ENCODE results near the gene NR2F6.
"Not testable (repeated sequence)": the region's sequence is repeated elsewhere in the genome, so short reads cannot be mapped to it uniquely, and the experiment has no call there.

The NR2F6 gene

DNA sequence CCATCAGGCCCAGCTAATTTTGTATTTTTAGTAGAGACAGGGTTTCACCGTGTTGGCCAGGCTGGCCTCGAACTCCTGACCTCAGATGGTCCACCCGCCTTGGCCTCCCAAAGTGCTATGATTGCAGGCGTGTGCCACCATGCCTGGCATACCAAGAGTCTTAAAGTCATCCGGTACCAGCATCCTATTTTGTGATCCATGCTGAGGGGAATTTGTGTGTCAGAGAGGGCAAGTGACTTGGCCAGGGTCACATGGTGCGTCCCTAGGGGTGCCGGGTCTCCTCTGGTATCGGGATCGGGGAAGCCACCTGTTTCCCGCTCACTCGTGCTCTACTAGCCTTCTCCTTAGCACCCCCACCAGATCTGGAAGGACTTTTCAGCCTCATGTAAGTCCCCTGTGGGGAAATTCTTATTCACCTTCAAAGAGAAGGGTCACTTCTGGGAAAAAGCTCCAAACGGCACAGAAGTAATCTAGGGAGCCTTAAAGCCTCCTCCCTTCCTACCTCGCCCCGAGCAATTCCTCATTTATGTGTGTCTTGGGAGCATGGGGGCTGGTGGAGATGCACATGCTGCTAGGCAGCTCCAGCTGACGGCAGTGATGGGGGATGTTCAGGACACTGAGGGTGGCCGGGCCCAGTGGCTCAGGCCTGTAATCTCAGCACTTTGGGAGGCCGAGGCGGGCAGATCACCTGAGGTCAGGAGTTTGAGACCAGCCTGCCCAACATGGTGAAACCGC lies 29.9 kb upstream of the NR2F6 start:
- Mint-ChIP-seq H3K27ac (no peak overlapping the region), H3K4me1 (ENCODE audit: low read depth) (no peaks in the 10 kb centered on the region), H3K9me3 (no peaks in the 10 kb centered on the region), H3K4me3 (no peak overlapping the region), H3K27me3 (no peaks in the 10 kb centered on the region), H3K36me3 (ENCODE audit: low read depth) (peaks cover 82% of the 10 kb centered on the region)
- intact Hi-C loops (cut with micrococcal nuclease): no loop called here

DNA sequence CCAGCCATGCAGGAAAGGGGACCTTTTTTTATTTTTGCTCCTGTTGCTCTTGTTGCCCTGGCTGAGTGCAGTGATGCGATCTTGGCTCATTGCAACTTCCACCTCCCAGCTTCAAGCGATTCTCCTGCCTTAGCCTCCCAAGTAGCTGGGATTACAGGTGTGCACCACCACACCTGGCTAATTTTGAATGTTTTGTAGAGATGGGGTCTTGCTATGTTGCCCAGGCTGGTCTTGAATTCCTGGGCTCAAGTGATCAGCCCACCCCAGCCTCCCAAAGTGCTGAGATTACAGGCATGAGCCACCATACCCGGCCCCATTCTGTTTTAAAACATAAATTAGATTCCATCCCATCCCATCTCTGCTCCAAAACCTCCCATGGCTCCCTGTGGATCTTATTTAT lies 29.2 kb upstream of the NR2F6 start:
- H3K36me3 Mint-ChIP-seq (ENCODE audit: low read depth): peaks cover 89% of the 10 kb centered on the region
- H3K4me3 Mint-ChIP-seq; H3K27me3 Mint-ChIP-seq; H3K9me3 Mint-ChIP-seq; intact Hi-C loops (cut with micrococcal nuclease); H3K27ac Mint-ChIP-seq; H3K4me1 Mint-ChIP-seq (ENCODE audit: low read depth): not testable (repeated sequence)

DNA sequence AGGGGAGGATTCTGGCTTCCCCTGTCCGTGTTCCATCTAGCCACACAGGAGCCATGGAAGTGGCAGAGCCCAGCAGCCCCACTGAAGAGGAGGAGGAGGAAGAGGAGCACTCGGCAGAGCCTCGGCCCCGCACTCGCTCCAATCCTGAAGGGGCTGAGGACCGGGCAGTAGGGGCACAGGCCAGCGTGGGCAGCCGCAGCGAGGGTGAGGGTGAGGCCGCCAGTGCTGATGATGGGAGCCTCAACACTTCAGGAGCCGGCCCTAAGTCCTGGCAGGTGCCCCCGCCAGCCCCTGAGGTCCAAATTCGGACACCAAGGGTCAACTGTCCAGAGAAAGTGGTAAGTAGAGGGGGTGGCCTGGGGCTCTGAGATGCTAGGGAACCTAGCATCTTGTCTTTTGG lies 23.0 kb upstream of the NR2F6 start:
- H3K36me3 Mint-ChIP-seq (ENCODE audit: low read depth): peaks cover 51% of the 10 kb centered on the region
- no peaks in the 10 kb centered on the region for H3K9me3 Mint-ChIP-seq
- intact Hi-C loops (cut with micrococcal nuclease): no loop called here
- H3K4me3 Mint-ChIP-seq: peak overlapping the region; percentile 80
- H3K27ac Mint-ChIP-seq: no peak overlapping the region
- H3K4me1 Mint-ChIP-seq (ENCODE audit: low read depth): peaks cover 21% of the 10 kb centered on the region
- no peaks in the 10 kb centered on the region for H3K27me3 Mint-ChIP-seq

DNA sequence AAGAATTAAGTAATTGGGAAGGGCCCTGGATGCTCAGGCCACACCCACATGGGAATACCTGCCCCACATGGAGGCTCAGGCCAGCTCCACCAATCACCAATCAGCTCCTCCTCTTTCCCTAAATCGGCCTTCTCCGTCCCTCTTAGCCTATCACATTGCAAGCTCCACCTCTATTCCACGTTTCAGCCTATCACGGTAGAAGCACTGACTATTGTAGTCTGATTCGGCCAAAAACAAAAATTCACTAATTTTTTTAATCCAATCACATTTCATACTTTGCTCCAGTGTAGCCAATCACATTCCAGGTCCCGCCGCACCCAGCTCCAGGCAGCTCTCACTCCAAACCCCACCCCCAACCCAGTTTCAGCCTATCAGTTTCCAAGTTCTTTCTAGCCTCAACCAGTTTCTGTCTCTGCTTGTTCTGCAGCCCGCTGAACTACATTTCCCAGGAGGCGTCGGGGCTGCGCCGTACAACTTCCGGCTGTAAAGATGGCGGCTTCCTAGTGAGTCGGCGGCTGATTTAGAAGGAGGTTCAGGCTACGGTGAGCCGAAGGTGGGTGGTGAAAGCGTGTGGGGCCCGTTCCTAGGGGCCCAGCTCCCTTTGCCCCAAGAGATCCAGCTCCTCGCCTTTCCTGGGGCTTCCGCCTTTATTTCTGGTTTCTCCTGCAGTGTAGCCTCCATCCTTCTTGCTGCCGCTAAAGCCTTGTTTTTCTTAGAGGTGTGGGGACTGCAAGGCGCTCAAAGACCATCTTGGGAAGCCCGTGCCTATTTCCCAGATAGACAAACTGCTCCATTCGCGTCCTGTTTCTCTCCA lies 21.5 kb upstream of the NR2F6 start, which contains the start of gene BABAM1:
BABAM1 (plus strand) TSS at position 469 of the 814 bp plus-strand sequence. CDS start 1,364 bp downstream, outside the sequence.
- Mint-ChIP-seq H3K4me3 (peak within 1 kb of the TSS; percentile 80), H3K9me3 (no peaks in the 10 kb centered on the region), H3K27ac (peak within 1 kb of the TSS; percentile 84), H3K27me3 (peaks cover 5% of the 10 kb centered on the region), H3K36me3 (ENCODE audit: low read depth) (peaks cover 39% of the 10 kb centered on the region), H3K4me1 (ENCODE audit: low read depth) (peaks cover 21% of the 10 kb centered on the region)
- intact Hi-C loops (cut with micrococcal nuclease): loop anchor here (1.0 to 2.0 kb wide), 2 partner anchors 38 to 52 kb away; partner anchors contain the start of genes MRPL34 and USE1

DNA sequence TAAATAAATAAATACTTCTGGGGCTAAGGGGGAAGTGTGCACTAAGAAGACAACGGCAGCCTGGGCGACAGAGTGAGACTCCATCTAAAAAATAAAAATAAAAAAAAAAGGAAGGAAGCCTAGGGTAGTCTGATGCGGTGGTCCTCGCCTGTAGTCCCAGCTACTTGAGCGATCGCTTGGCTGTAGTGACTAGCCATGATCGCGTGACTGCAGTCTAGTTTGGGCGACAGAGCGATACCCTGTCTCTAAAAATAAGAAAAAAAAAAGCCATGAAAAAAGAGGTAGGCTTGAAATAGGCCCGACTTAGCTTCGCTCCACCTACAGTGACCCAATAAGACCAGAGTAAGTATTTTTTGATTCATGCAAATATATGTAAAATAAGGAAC lies 20.9 kb upstream of the NR2F6 start:
- peaks cover 5% of the 10 kb centered on the region for H3K27me3 Mint-ChIP-seq
- peak overlapping the region; percentile 84 for H3K27ac Mint-ChIP-seq
- H3K36me3 Mint-ChIP-seq (ENCODE audit: low read depth): peaks cover 33% of the 10 kb centered on the region
- intact Hi-C loops (cut with micrococcal nuclease): loop anchor here (2.0 kb wide), 1 partner anchor 52 kb away; the partner anchor contains the start of gene USE1
- H3K4me3 Mint-ChIP-seq: peak overlapping the region; percentile 80
- H3K9me3 Mint-ChIP-seq: no peaks in the 10 kb centered on the region
- peaks cover 21% of the 10 kb centered on the region for H3K4me1 Mint-ChIP-seq (ENCODE audit: low read depth)

- H3K4me1 Mint-ChIP-seq (ENCODE audit: low read depth): peaks cover 22% of the 10 kb centered on the region
- H3K36me3 Mint-ChIP-seq (ENCODE audit: low read depth): peaks cover 28% of the 10 kb centered on the region
- intact Hi-C loops (cut with micrococcal nuclease): loop anchor here (2.0 kb wide), 1 partner anchor 51 kb away; the partner anchor contains the start of gene USE1
- H3K4me3 Mint-ChIP-seq: no peak overlapping the region
- peaks cover 5% of the 10 kb centered on the region for H3K27me3 Mint-ChIP-seq
- peak overlapping the region; percentile 84 for H3K27ac Mint-ChIP-seq
- no peaks in the 10 kb centered on the region for H3K9me3 Mint-ChIP-seq
These were observed 20.3 kb upstream of the NR2F6 start for GRCh38 chr19:17266026-17266425.

- H3K27ac Mint-ChIP-seq: no peak within 1 kb of the TSS
- H3K9me3 Mint-ChIP-seq: no peaks in the 10 kb centered on the region
- peaks cover 8% of the 10 kb centered on the region for H3K27me3 Mint-ChIP-seq
- intact Hi-C loops (cut with micrococcal nuclease): no loop called here
- H3K36me3 Mint-ChIP-seq (ENCODE audit: low read depth): peaks cover 13% of the 10 kb centered on the region
- H3K4me1 Mint-ChIP-seq (ENCODE audit: low read depth): peaks cover 28% of the 10 kb centered on the region
- H3K4me3 Mint-ChIP-seq: no peak within 1 kb of the TSS
These were observed 18.9 kb upstream of the NR2F6 start, which contains the start of gene USHBP1 for GRCh38 chr19:17264641-17264979. USHBP1 (minus strand) TSS chr19:17264745; CDS start chr19:17264299, 446 bp downstream.

DNA sequence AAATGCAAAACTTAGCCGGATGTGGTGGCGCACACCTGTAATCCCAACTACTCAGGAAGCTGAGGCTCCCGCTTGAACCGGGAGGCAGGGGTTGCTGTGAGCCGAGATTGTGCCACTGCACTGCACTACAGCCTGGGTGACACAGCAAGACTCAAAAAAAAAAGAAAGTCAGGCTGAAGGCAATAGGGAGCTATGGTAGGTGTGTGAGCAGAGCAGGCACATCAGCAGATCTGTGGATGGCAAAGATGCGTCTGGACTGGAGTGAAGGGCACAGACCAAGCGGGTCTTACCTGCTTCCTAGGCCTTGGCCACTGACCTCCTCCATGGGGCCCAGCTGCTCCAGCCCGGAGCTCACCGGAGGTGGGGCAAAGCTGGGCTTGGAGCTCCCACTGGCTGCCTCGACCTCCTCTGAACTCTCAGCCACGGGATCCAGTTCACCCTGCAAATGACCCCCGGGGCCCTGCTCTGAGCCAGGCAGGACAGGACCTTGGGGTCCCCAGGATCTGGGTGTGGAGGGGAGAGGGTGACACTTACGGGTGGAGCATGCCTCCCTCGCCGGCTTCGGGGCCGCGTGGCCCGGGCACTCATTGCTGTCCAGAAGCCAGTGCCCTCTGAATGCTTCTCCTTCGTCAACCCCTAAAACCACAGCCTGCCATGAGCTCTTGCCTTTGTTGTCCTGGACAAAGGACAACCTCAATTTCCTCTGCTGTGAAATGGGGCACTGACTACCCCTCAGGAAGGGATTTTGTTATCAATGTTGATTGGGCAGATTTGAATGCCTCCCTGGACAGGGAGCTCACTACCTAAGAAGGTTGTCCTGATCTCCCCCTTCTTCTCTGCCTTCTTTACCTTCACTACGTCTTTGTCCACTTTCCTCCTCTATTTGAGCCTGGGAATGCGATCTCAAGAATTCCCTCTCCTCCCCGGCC lies 18.3 kb upstream of the NR2F6 start:
- no peak overlapping the region for H3K27ac Mint-ChIP-seq
- intact Hi-C loops (cut with micrococcal nuclease): no loop called here
- H3K9me3 Mint-ChIP-seq: no peaks in the 10 kb centered on the region
- H3K36me3 Mint-ChIP-seq (ENCODE audit: low read depth): peaks cover 7% of the 10 kb centered on the region
- H3K27me3 Mint-ChIP-seq: peaks cover 8% of the 10 kb centered on the region
- H3K4me3 Mint-ChIP-seq: no peak overlapping the region
- H3K4me1 Mint-ChIP-seq (ENCODE audit: low read depth): peaks cover 27% of the 10 kb centered on the region

DNA sequence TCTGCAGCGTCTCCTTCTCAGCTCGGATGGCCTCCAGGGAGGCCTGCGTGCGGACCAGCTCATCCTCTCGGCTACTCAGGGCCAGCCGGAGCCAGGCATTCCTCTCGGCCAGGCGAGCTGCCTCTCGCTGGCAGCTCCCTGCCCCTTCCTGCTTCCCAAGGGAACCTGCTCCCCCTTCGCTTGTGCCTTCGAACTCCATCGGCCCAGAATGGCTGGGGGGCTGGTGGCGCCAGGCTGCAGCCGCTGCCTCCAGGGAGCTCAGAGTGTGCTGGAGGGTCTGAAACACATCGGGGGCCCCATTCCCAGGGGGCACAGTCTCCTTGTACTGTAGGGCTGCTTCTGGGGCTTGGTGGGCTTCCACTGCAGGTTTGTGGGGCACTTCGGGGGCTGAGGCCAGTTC lies 16.8 kb upstream of the NR2F6 start:
- Mint-ChIP-seq H3K4me3 (no peak overlapping the region), H3K9me3 (no peaks in the 10 kb centered on the region), H3K27ac (no peak overlapping the region), H3K36me3 (ENCODE audit: low read depth) (no peaks in the 10 kb centered on the region), H3K4me1 (ENCODE audit: low read depth) (peaks cover 14% of the 10 kb centered on the region), H3K27me3 (peaks cover 11% of the 10 kb centered on the region)
- intact Hi-C loops (cut with micrococcal nuclease): no loop called here

DNA sequence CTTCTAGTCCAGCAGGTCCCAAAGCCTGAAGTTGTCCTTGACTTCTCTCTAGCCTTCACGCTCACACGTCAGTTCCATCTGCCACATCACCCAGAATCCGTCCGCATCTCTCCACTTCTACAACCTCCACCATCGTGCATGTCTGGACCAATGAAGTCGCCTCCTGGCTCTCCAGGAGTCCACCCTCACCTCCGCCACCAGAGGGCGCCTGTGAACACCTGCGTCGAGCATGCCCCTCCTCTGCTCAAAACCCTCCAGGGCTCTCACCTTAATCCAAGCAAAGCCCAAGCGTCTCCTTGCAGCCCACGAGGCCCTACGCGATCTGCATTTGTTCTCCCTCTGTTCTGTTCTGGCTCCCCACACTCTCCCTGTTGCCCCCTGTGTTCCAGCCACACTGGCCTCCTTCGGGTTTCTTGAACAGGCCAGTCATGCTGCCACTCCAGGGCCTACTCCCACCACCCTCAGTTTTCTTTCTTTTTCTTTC lies 15.2 kb upstream of the NR2F6 start:
- H3K9me3 Mint-ChIP-seq: no peaks in the 10 kb centered on the region
- H3K4me1 Mint-ChIP-seq (ENCODE audit: low read depth): peaks cover 7% of the 10 kb centered on the region
- H3K36me3 Mint-ChIP-seq (ENCODE audit: low read depth): no peaks in the 10 kb centered on the region
- H3K27ac Mint-ChIP-seq: no peak overlapping the region
- intact Hi-C loops (cut with micrococcal nuclease): loop anchor here (2.0 kb wide), 1 partner anchor 22 kb away; no protein-coding TSS in a partner anchor
- H3K27me3 Mint-ChIP-seq: peaks cover 16% of the 10 kb centered on the region
- H3K4me3 Mint-ChIP-seq: no peak overlapping the region

DNA sequence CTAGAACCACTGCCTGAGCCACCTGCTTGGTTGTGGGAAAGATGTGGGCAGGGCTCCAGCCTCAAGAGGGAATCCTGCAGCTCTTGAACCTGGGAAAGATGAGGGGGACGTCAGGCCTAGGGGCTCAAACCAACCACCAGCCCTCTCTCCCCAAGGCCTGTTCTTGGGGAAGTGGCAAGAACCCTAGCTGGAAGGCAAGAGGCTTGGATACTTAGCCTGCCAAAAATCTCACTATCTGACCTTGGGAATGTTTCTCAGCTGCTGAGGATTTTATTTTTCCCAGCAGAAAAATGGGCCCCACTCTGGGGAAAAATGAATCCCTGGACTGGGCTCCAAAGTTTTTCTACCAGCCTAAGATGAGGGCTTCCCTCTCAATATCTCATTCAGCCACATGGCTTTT lies 14.2 kb upstream of the NR2F6 start:
- intact Hi-C loops (cut with micrococcal nuclease): loop anchor here (2.0 kb wide), 1 partner anchor 23 kb away; no protein-coding TSS in a partner anchor
- H3K9me3 Mint-ChIP-seq: no peaks in the 10 kb centered on the region
- H3K36me3 Mint-ChIP-seq (ENCODE audit: low read depth): no peaks in the 10 kb centered on the region
- no peak overlapping the region for H3K27ac Mint-ChIP-seq
- peaks cover 7% of the 10 kb centered on the region for H3K4me1 Mint-ChIP-seq (ENCODE audit: low read depth)
- no peak overlapping the region for H3K4me3 Mint-ChIP-seq
- peaks cover 19% of the 10 kb centered on the region for H3K27me3 Mint-ChIP-seq

- H3K4me3 Mint-ChIP-seq: no peak overlapping the region
- peaks cover 7% of the 10 kb centered on the region for H3K4me1 Mint-ChIP-seq (ENCODE audit: low read depth)
- no peaks in the 10 kb centered on the region for H3K9me3 Mint-ChIP-seq
- intact Hi-C loops (cut with micrococcal nuclease): no loop called here
- no peak overlapping the region for H3K27ac Mint-ChIP-seq
- H3K36me3 Mint-ChIP-seq (ENCODE audit: low read depth): no peaks in the 10 kb centered on the region
- peaks cover 19% of the 10 kb centered on the region for H3K27me3 Mint-ChIP-seq
These were observed 13.5 kb upstream of the NR2F6 start for GRCh38 chr19:17259118-17259780.

DNA sequence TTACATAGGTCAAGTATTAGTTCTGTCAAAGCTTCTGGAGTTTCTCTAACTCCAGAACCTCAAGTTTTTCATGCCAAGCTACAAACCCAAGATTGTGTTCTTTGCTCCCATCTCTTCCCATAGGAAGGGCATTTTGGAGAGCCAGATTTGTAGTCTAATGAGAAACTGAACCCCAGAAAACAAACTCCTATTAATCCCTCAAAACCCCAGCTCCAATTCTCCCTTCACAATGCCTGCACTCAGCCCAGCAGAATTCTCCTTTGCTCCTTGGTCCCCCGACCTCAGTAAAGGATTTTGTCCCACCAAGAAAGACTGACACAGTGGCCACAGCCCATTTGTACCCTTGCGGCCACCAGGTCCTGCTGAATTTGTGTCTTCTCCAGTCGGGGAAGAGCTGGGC lies 10.4 kb upstream of the NR2F6 start:
- H3K9me3 Mint-ChIP-seq: no peaks in the 10 kb centered on the region
- no peak overlapping the region for H3K4me3 Mint-ChIP-seq
- intact Hi-C loops (cut with micrococcal nuclease): no loop called here
- H3K4me1 Mint-ChIP-seq (ENCODE audit: low read depth): peaks cover 7% of the 10 kb centered on the region
- H3K27ac Mint-ChIP-seq: no peak overlapping the region
- H3K36me3 Mint-ChIP-seq (ENCODE audit: low read depth): no peaks in the 10 kb centered on the region
- H3K27me3 Mint-ChIP-seq: peaks cover 14% of the 10 kb centered on the region
